ENCODE results near the gene PRAMEF13. TPM values are rescaled to one million over a fixed set of nuclear protein-coding genes. Genes with fewer than 3 reads are reported as not detected.
"Not testable (repeated sequence)": the region's sequence is repeated elsewhere in the genome, so short reads cannot be mapped to it uniquely, and the experiment has no call there.

PRAMEF13 gene
- total and polyA plus RNA-seq, 9 of the 15 experiments (the other 6 are each of a cell fraction or from before 2014, with no cell fraction given) = not detected

GRCh38 chr1:13232056-13232455, 30.8 kb upstream of the PRAMEF13 start:
- H3K4me1 ChIP-seq (replicated peaks in 1 of 2; ENCODE audit: control insufficient read depth in 2 of 2, insufficient read depth in 2 of 2, low read length in 2 of 2); ATAC-seq; FAIRE-seq; H3K27ac ChIP-seq (ENCODE audit: extremely low read depth, low read depth, low read length); H3K9ac ChIP-seq (ENCODE audit: insufficient read depth in 1 of 2, low read depth in 2 of 2, low read length in 2 of 2); intact Hi-C loops (cut with micrococcal nuclease); H4K20me1 ChIP-seq (replicated peaks; ENCODE audit: control insufficient read depth, insufficient read depth, low read length); H3K36me3 ChIP-seq (ENCODE audit: control insufficient read depth, insufficient read depth, low read length); BruUV-seq (replicated peaks); H3K9me3 ChIP-seq (replicated peaks; ENCODE audit: control insufficient read depth, insufficient read depth, low read depth, low read length); DNase-seq (ENCODE audit: extremely low read depth in 1 of 4, low spot score in 3 of 4); H3K4me3 ChIP-seq; H3K9me1 ChIP-seq (ENCODE audit: control insufficient read depth, insufficient read depth, low read length); H3K4me2 ChIP-seq (ENCODE audit: insufficient read depth, low read length); H3K79me2 ChIP-seq (ENCODE audit: control insufficient read depth, insufficient read depth, low read length); POLR2A ChIA-PET; CTCF ChIA-PET (ENCODE audit: low intra/inter-chr PET ratio); H2AFZ ChIP-seq (ENCODE audit: low read depth, low read length): not testable (repeated sequence)
- in situ Hi-C loops (cut with MboI) = loop anchor here (5.0 to 25.0 kb wide), 3 partner anchors 120 to 280 kb away; partner anchors contain the start of gene HNRNPCL2
- H3K27me3 ChIP-seq (ENCODE audit: control insufficient read depth in 2 of 2, insufficient read depth in 2 of 2, low read length in 2 of 2) = peaks cover 6 to 12% of the 10 kb centered on the region in 2 experiments; a peak in 4 of 5 replicates
- 6% methylated on average over 2 of the region's 2 CpGs for WGBS (ENCODE audit: insufficient coverage, low coverage, missing lambda C conversion rate)

GRCh38 chr1:13231061-13231750, 30.0 kb upstream of the PRAMEF13 start:
- H3K4me3 ChIP-seq; H3K4me1 ChIP-seq (replicated peaks in 1 of 2; ENCODE audit: control insufficient read depth in 2 of 2, insufficient read depth in 2 of 2, low read length in 2 of 2); H3K9me1 ChIP-seq (ENCODE audit: control insufficient read depth, insufficient read depth, low read length); ATAC-seq; H3K36me3 ChIP-seq (ENCODE audit: control insufficient read depth, insufficient read depth, low read length); H4K20me1 ChIP-seq (replicated peaks; ENCODE audit: control insufficient read depth, insufficient read depth, low read length); H3K4me2 ChIP-seq (ENCODE audit: insufficient read depth, low read length); H3K9ac ChIP-seq (ENCODE audit: insufficient read depth in 1 of 2, low read depth in 2 of 2, low read length in 2 of 2); FAIRE-seq; H2AFZ ChIP-seq (ENCODE audit: low read depth, low read length); CTCF ChIA-PET (ENCODE audit: low intra/inter-chr PET ratio); H3K27ac ChIP-seq (ENCODE audit: extremely low read depth, low read depth, low read length); POLR2A ChIA-PET; DNase-seq (ENCODE audit: extremely low read depth in 1 of 4, low spot score in 3 of 4); H3K79me2 ChIP-seq (ENCODE audit: control insufficient read depth, insufficient read depth, low read length); BruUV-seq (replicated peaks); intact Hi-C loops (cut with micrococcal nuclease); H3K9me3 ChIP-seq (replicated peaks; ENCODE audit: control insufficient read depth, insufficient read depth, low read depth, low read length): not testable (repeated sequence)
- in situ Hi-C loops (cut with MboI) = loop anchor here (5.0 to 25.0 kb wide), 3 partner anchors 119 to 279 kb away; partner anchors contain the start of gene HNRNPCL2
- TF ChIP-seq NFIC (IDR thresholded peaks at IDR 0.05) = peak; percentile 53
- under 1% methylated on average over 7 of the region's 7 CpGs for WGBS (ENCODE audit: insufficient coverage, low coverage, missing lambda C conversion rate)
- H3K27me3 ChIP-seq (ENCODE audit: control insufficient read depth in 2 of 2, insufficient read depth in 2 of 2, low read length in 2 of 2) = peaks cover 6 to 12% of the 10 kb centered on the region in 2 experiments; a peak in 4 of 5 replicates

- H3K9me1 ChIP-seq (ENCODE audit: control insufficient read depth, insufficient read depth, low read length); DNase-seq (ENCODE audit: extremely low read depth in 1 of 4, low spot score in 3 of 4); CTCF ChIA-PET (ENCODE audit: low intra/inter-chr PET ratio); H3K27ac ChIP-seq (ENCODE audit: extremely low read depth, low read depth, low read length); H4K20me1 ChIP-seq (replicated peaks; ENCODE audit: control insufficient read depth, insufficient read depth, low read length); ATAC-seq; H3K4me3 ChIP-seq; H2AFZ ChIP-seq (ENCODE audit: low read depth, low read length); H3K36me3 ChIP-seq (ENCODE audit: control insufficient read depth, insufficient read depth, low read length); H3K79me2 ChIP-seq (ENCODE audit: control insufficient read depth, insufficient read depth, low read length); FAIRE-seq; H3K4me2 ChIP-seq (ENCODE audit: insufficient read depth, low read length); POLR2A ChIA-PET; H3K9me3 ChIP-seq (replicated peaks; ENCODE audit: control insufficient read depth, insufficient read depth, low read depth, low read length); H3K4me1 ChIP-seq (replicated peaks in 1 of 2; ENCODE audit: control insufficient read depth in 2 of 2, insufficient read depth in 2 of 2, low read length in 2 of 2); intact Hi-C loops (cut with micrococcal nuclease); H3K27me3 ChIP-seq (ENCODE audit: control insufficient read depth in 2 of 2, insufficient read depth in 2 of 2, low read length in 2 of 2); BruUV-seq (replicated peaks); H3K9ac ChIP-seq (ENCODE audit: insufficient read depth in 1 of 2, low read depth in 2 of 2, low read length in 2 of 2): not testable (repeated sequence)
- 0% methylated on average over 2 of the region's 2 CpGs for WGBS (ENCODE audit: insufficient coverage, low coverage, missing lambda C conversion rate)
- in situ Hi-C loops (cut with MboI) = loop anchor here (5.0 to 25.0 kb wide), 3 partner anchors 118 to 278 kb away; partner anchors contain the start of gene HNRNPCL2
Observed at GRCh38 chr1:13230601-13231000, 29.4 kb upstream of the PRAMEF13 start.

- H3K4me2 ChIP-seq (ENCODE audit: insufficient read depth, low read length); ATAC-seq; DNase-seq (ENCODE audit: extremely low read depth in 1 of 4, low spot score in 3 of 4); FAIRE-seq; CTCF ChIA-PET (ENCODE audit: low intra/inter-chr PET ratio); H3K4me3 ChIP-seq; POLR2A ChIA-PET; H2AFZ ChIP-seq (ENCODE audit: low read depth, low read length); H3K9me1 ChIP-seq (ENCODE audit: control insufficient read depth, insufficient read depth, low read length); H3K27me3 ChIP-seq (ENCODE audit: control insufficient read depth in 2 of 2, insufficient read depth in 2 of 2, low read length in 2 of 2); H3K79me2 ChIP-seq (ENCODE audit: control insufficient read depth, insufficient read depth, low read length); H3K9me3 ChIP-seq (replicated peaks; ENCODE audit: control insufficient read depth, insufficient read depth, low read depth, low read length); H3K4me1 ChIP-seq (replicated peaks in 1 of 2; ENCODE audit: control insufficient read depth in 2 of 2, insufficient read depth in 2 of 2, low read length in 2 of 2); BruUV-seq (replicated peaks); intact Hi-C loops (cut with micrococcal nuclease); H3K9ac ChIP-seq (ENCODE audit: insufficient read depth in 1 of 2, low read depth in 2 of 2, low read length in 2 of 2); H4K20me1 ChIP-seq (replicated peaks; ENCODE audit: control insufficient read depth, insufficient read depth, low read length); H3K27ac ChIP-seq (ENCODE audit: extremely low read depth, low read depth, low read length); H3K36me3 ChIP-seq (ENCODE audit: control insufficient read depth, insufficient read depth, low read length): not testable (repeated sequence)
- WGBS (ENCODE audit: insufficient coverage, low coverage, missing lambda C conversion rate) = under 1% methylated on average over 5 of the region's 5 CpGs
- in situ Hi-C loops (cut with MboI) = loop anchor here (5.0 to 25.0 kb wide), 3 partner anchors 118 to 278 kb away; partner anchors contain the start of gene HNRNPCL2
Observed at GRCh38 chr1:13230096-13230495, 28.9 kb upstream of the PRAMEF13 start.
